Measurements from ENCODE around the gene ZNF287. TPM values are rescaled to one million over a fixed set of nuclear protein-coding genes. Genes with fewer than 3 reads are reported as not detected.

ZNF287 gene
- total RNA-seq, 1 experiment from 2014 or later = 5.4 TPM

DNA sequence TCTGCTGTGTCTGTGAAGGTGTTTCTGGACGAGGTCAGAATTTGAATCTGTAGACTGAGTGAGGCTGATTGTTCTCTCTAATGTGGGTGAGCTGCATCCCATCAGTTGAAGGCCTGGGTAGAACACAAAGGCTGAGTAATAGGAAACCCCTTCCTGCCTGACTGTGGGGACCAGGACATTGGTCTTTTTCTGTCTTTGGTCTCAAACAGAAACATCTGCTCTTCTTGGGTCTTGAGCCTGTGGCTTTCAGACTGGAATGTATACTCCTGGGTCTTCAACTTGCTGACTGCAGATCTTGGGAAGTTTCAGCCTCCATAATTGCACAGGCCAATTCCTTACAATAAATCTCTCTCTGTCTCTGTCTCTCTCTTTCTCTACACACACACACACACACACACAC is 57.4 kb downstream of the ZNF287 start:
- CTCF ChIA-PET = interaction anchor here (1.0 to 4.9 kb wide), 8 partner anchors 9 to 84 kb away, joined by 3 to 35 read pairs (median 5); no protein-coding TSS in a partner anchor
- Mint-ChIP-seq H3K36me3 (no peaks in the 10 kb centered on the region), H3K9me3 (no peaks in the 10 kb centered on the region), H3K27me3 (ENCODE audit: low read depth) (peaks cover 19% of the 10 kb centered on the region), H3K4me1 (peaks cover 25% of the 10 kb centered on the region), H3K4me3 (no peak overlapping the region), H3K27ac (peak overlapping the region; percentile 44; the same call in 1 of the 2 replicates)
- no peak for ATAC-seq
- TF ChIP-seq, protein P1, sequence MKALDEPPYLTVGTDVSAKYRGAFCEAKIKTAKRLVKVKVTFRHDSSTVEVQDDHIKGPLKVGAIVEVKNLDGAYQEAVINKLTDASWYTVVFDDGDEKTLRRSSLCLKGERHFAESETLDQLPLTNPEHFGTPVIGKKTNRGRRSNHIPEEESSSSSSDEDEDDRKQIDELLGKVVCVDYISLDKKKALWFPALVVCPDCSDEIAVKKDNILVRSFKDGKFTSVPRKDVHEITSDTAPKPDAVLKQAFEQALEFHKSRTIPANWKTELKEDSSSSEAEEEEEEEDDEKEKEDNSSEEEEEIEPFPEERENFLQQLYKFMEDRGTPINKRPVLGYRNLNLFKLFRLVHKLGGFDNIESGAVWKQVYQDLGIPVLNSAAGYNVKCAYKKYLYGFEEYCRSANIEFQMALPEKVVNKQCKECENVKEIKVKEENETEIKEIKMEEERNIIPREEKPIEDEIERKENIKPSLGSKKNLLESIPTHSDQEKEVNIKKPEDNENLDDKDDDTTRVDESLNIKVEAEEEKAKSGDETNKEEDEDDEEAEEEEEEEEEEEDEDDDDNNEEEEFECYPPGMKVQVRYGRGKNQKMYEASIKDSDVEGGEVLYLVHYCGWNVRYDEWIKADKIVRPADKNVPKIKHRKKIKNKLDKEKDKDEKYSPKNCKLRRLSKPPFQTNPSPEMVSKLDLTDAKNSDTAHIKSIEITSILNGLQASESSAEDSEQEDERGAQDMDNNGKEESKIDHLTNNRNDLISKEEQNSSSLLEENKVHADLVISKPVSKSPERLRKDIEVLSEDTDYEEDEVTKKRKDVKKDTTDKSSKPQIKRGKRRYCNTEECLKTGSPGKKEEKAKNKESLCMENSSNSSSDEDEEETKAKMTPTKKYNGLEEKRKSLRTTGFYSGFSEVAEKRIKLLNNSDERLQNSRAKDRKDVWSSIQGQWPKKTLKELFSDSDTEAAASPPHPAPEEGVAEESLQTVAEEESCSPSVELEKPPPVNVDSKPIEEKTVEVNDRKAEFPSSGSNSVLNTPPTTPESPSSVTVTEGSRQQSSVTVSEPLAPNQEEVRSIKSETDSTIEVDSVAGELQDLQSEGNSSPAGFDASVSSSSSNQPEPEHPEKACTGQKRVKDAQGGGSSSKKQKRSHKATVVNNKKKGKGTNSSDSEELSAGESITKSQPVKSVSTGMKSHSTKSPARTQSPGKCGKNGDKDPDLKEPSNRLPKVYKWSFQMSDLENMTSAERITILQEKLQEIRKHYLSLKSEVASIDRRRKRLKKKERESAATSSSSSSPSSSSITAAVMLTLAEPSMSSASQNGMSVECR (CRISPR knock-in tag; IDR thresholded peaks at IDR 0.05; ENCODE audit: borderline replicate concordance) = no peak
- TF ChIP-seq ZNF121 (CRISPR knock-in tag; IDR thresholded peaks at IDR 0.05) = 0 out of 2 replicates have a peak, but pooled peaks have one; percentile 17
- no peak for TF ChIP-seq ZBTB21 (CRISPR knock-in tag; IDR thresholded peaks at IDR 0.05; ENCODE audit: borderline replicate concordance)
- no peak for TF ChIP-seq IRF2 (CRISPR knock-in tag; IDR thresholded peaks at IDR 0.05; ENCODE audit: borderline replicate concordance, low read depth)
- TF ChIP-seq, protein P2, sequence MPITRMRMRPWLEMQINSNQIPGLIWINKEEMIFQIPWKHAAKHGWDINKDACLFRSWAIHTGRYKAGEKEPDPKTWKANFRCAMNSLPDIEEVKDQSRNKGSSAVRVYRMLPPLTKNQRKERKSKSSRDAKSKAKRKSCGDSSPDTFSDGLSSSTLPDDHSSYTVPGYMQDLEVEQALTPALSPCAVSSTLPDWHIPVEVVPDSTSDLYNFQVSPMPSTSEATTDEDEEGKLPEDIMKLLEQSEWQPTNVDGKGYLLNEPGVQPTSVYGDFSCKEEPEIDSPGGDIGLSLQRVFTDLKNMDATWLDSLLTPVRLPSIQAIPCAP (CRISPR knock-in tag; IDR thresholded peaks at IDR 0.05) = no peak
- no peak for TF ChIP-seq NR3C1 (CRISPR knock-in tag; conservative IDR thresholded peaks at IDR 0.05; ENCODE audit: low read depth)
- no peak for DNase-seq (ENCODE audit: low spot score)
- POLR2A ChIA-PET = no interaction called here

DNA sequence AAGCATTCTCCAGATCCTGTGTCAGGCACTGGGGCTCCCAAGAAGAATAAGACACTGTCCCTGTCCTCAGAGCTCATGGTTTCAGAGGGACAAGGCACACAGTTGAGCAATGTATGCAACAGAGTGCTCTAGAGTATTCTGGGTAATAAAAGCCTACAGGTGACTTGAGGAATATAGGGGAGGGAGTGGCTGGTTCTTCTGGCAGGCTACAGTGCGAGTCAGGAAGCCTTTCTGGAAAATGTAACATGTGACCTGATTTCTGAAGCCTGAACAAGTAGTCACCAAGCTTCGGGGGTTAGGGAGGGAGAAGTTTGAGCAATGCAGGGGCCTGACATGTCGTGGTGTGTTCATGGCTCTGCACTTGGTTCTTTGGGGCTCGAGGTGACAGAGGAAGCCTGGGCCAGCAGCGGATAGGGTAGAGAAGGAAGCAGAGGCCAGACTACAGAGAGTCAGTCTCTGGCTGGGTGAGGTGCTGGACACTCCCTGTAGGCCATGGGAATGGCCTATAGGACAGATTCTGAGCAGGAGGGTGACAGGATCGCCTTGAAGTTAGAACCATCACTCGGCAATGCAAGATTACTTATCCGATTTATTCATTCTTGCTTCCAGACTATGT is 61.0 kb downstream of the ZNF287 start:
- Mint-ChIP-seq H3K4me1 (peaks cover 16% of the 10 kb centered on the region), H3K27ac (no peak overlapping the region), H3K9me3 (peaks cover 3% of the 10 kb centered on the region), H3K36me3 (no peaks in the 10 kb centered on the region), H3K27me3 (ENCODE audit: low read depth) (no peaks in the 10 kb centered on the region), H3K4me3 (no peak overlapping the region)
- ATAC-seq (no peak), DNase-seq (ENCODE audit: low spot score) (no peak)
- POLR2A ChIA-PET = no interaction called here
- CTCF ChIA-PET = interaction anchor here (0.8 to 0.9 kb wide), 2 partner anchors 13 to 54 kb away, joined by 3 to 5 read pairs; no protein-coding TSS in a partner anchor
- no peak for TF ChIP-seq ZNF121 (CRISPR knock-in tag; IDR thresholded peaks at IDR 0.05)
- TF ChIP-seq, protein P3, sequence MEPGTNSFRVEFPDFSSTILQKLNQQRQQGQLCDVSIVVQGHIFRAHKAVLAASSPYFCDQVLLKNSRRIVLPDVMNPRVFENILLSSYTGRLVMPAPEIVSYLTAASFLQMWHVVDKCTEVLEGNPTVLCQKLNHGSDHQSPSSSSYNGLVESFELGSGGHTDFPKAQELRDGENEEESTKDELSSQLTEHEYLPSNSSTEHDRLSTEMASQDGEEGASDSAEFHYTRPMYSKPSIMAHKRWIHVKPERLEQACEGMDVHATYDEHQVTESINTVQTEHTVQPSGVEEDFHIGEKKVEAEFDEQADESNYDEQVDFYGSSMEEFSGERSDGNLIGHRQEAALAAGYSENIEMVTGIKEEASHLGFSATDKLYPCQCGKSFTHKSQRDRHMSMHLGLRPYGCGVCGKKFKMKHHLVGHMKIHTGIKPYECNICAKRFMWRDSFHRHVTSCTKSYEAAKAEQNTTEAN (CRISPR knock-in tag; IDR thresholded peaks at IDR 0.05) = no peak
- TF ChIP-seq ETV6 (CRISPR knock-in tag; IDR thresholded peaks at IDR 0.05) = no peak
- no peak for TF ChIP-seq ATF1 (CRISPR knock-in tag; IDR thresholded peaks at IDR 0.05)
- TF ChIP-seq CBFB (CRISPR knock-in tag; IDR thresholded peaks at IDR 0.05; ENCODE audit: low read depth) = no peak
- no peak for TF ChIP-seq SMAD4 (CRISPR knock-in tag; IDR thresholded peaks at IDR 0.05)
- TF ChIP-seq, protein P4, sequence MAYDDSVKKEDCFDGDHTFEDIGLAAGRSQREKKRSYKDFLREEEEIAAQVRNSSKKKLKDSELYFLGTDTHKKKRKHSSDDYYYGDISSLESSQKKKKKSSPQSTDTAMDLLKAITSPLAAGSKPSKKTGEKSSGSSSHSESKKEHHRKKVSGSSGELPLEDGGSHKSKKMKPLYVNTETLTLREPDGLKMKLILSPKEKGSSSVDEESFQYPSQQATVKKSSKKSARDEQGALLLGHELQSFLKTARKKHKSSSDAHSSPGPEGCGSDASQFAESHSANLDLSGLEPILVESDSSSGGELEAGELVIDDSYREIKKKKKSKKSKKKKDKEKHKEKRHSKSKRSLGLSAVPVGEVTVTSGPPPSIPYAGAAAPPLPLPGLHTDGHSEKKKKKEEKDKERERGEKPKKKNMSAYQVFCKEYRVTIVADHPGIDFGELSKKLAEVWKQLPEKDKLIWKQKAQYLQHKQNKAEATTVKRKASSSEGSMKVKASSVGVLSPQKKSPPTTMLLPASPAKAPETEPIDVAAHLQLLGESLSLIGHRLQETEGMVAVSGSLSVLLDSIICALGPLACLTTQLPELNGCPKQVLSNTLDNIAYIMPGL (CRISPR knock-in tag; IDR thresholded peaks at IDR 0.05) = no peak

DNA sequence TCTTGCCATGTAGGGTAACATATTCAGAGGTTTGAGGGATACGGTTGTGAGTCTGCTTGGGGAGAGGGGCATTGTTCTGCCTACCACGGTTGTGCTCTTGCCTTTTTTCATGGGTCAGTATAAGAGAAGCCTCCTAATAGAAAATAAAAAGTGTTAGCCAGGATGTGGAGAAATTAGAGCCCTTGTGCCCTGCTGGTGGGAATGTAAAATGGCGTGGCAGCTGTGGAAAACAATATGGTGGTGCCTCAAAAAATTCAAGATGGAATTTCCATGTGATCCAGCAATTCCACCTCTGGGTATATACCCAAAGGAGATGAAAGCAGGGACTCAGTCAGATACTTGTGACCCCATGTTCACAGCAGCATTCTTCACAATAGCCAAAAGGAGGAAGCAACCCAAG is 62.8 kb downstream of the ZNF287 start:
- CTCF ChIA-PET = interaction anchor here (1.3 kb wide), 1 partner anchor 53 kb away, joined by 6 read pairs; no protein-coding TSS in a partner anchor
- ATAC-seq = no peak
- TF ChIP-seq, protein P5, sequence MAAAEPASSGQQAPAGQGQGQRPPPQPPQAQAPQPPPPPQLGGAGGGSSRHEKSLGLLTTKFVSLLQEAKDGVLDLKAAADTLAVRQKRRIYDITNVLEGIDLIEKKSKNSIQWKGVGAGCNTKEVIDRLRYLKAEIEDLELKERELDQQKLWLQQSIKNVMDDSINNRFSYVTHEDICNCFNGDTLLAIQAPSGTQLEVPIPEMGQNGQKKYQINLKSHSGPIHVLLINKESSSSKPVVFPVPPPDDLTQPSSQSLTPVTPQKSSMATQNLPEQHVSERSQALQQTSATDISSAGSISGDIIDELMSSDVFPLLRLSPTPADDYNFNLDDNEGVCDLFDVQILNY (CRISPR knock-in tag; IDR thresholded peaks at IDR 0.05) = no peak
- TF ChIP-seq OVOL2 (CRISPR knock-in tag; IDR thresholded peaks at IDR 0.05; ENCODE audit: borderline replicate concordance) (no peak), JUN (CRISPR knock-in tag; IDR thresholded peaks at IDR 0.05) (no peak), NR3C1 (CRISPR knock-in tag; conservative IDR thresholded peaks at IDR 0.05; ENCODE audit: low read depth) (no peak), ELF4 (CRISPR knock-in tag; IDR thresholded peaks at IDR 0.05; ENCODE audit: low read depth) (no peak), IRF2 (CRISPR knock-in tag; IDR thresholded peaks at IDR 0.05; ENCODE audit: borderline replicate concordance, low read depth) (no peak)
- TF ChIP-seq, protein P6, sequence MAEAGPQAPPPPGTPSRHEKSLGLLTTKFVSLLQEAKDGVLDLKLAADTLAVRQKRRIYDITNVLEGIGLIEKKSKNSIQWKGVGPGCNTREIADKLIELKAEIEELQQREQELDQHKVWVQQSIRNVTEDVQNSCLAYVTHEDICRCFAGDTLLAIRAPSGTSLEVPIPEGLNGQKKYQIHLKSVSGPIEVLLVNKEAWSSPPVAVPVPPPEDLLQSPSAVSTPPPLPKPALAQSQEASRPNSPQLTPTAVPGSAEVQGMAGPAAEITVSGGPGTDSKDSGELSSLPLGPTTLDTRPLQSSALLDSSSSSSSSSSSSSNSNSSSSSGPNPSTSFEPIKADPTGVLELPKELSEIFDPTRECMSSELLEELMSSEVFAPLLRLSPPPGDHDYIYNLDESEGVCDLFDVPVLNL (CRISPR knock-in tag; IDR thresholded peaks at IDR 0.05; ENCODE audit: borderline replicate concordance, low read depth) = no peak
- TF ChIP-seq, protein P7, sequence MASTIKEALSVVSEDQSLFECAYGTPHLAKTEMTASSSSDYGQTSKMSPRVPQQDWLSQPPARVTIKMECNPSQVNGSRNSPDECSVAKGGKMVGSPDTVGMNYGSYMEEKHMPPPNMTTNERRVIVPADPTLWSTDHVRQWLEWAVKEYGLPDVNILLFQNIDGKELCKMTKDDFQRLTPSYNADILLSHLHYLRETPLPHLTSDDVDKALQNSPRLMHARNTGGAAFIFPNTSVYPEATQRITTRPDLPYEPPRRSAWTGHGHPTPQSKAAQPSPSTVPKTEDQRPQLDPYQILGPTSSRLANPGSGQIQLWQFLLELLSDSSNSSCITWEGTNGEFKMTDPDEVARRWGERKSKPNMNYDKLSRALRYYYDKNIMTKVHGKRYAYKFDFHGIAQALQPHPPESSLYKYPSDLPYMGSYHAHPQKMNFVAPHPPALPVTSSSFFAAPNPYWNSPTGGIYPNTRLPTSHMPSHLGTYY (CRISPR knock-in tag; IDR thresholded peaks at IDR 0.05) = no peak

More for the DNA sequence above, 62.8 kb downstream of the ZNF287 start:
- Mint-ChIP-seq H3K4me3 (no peak overlapping the region), H3K4me1 (peaks cover under 1% of the 10 kb centered on the region; the same call in 1 of the 2 replicates), H3K9me3 (peaks cover 3% of the 10 kb centered on the region), H3K27ac (no peak overlapping the region), H3K36me3 (no peaks in the 10 kb centered on the region), H3K27me3 (ENCODE audit: low read depth) (no peaks in the 10 kb centered on the region)
- DNase-seq (ENCODE audit: low spot score) = no peak
- POLR2A ChIA-PET = no interaction called here

All from WTC11 (cell line).